Smooth muscle cell (in vitro differentiated cells): ENCODE data around the gene CPNE6. TPM values are rescaled to one million over a fixed set of nuclear protein-coding genes. Genes with fewer than 3 reads are reported as not detected.

Source experiments
- DNase-seq: peaks from one replicate; lab custom pipeline; 2025; ENCODE audit not compliant: unreplicated experiment; lab: John Stamatoyannopoulos, UW
- H2AFZ ChIP-seq: fragments of 200-600 bp; sonication (generic); 2 replicates; pipeline ENCODE4 v1.6.0; 2016; ENCODE audit warnings: antibody characterized with exemption, low read depth, mild to moderate bottlenecking
- H3F3A ChIP-seq: fragments of 200-600 bp; sonication (generic); 2 replicates; pipeline ENCODE4 v1.6.0; 2017; ENCODE audit warnings: antibody characterized with exemption, low read depth
- H3K27ac ChIP-seq: fragments of 200-600 bp; sonication (generic); 2 replicates; pipeline ENCODE4 v1.5.1; 2016; ENCODE audit warnings: low read depth, mild to moderate bottlenecking
- H3K27me3 ChIP-seq: fragments of 200-600 bp; sonication (generic); 2 replicates; pipeline ENCODE4 v1.6.1; 2016; ENCODE audit warnings: low read depth, mild to moderate bottlenecking
- H3K36me3 ChIP-seq: fragments of 200-600 bp; sonication (generic); 2 replicates; pipeline ENCODE4 v1.5.1; 2016; ENCODE audit warnings: low read depth
- H3K4me1 ChIP-seq: fragments of 200-600 bp; sonication (generic); 2 replicates; pipeline ENCODE4 v1.5.1; 2016; ENCODE audit warnings: low read depth
- H3K4me2 ChIP-seq: fragments of 200-600 bp; sonication (generic); 2 replicates; pipeline ENCODE4 v1.6.0; 2016; ENCODE audit warnings: mild to moderate bottlenecking
- H3K4me3 ChIP-seq: fragments of 200-600 bp; sonication (generic); 2 replicates; pipeline ENCODE4 v1.5.1; 2016; ENCODE audit warnings: mild to moderate bottlenecking
- H3K79me2 ChIP-seq: fragments of 200-600 bp; sonication (generic); 2 replicates; pipeline ENCODE4 v1.6.0; 2016; ENCODE audit warnings: low read depth, mild to moderate bottlenecking
- H3K9ac ChIP-seq: fragments of 200-600 bp; sonication (generic); 2 replicates; pipeline ENCODE4 v1.6.0; 2016; ENCODE audit warnings: low read depth
- H3K9me3 ChIP-seq: fragments of 200-600 bp; sonication (generic); replicated peaks from 2 replicates; pipeline ENCODE4 v1.5.1; 2016; ENCODE audit warnings: low read depth
- H4K20me1 ChIP-seq: fragments of 200-600 bp; sonication (generic); 2 replicates; pipeline ENCODE4 v1.6.0; 2016; ENCODE audit warnings: low read depth
- WGBS: methylation state at CpG from one replicate; pipeline ENCODE4 v1.1.7; 2016; ENCODE audit warnings: low lambda C conversion rate; 5-methylcytosine and 5-hydroxymethylcytosine counted together
- polyA plus RNA-seq: library from polyadenylated mRNA; unstranded; fragments of >200 nt; fragmentation: Nextera tagmentation; extraction: Ambion mirVana; gene quantifications from 2 replicates; pipeline ENCODE4 v1.2.1, GENCODE V29; 2016
- total RNA-seq: library from RNA; depleted of rRNA; stranded (reverse); fragments of >200 nt; gene quantifications from 2 replicates; pipeline ENCODE4 v1.2.3, GENCODE V29; 2014
- TF ChIP-seq, protein P1 (sequence below): fragments of 200-600 bp; sonication (generic); IDR thresholded peaks from 2 replicates; pipeline ENCODE4 v1.5.1; 2017; ENCODE audit warnings: borderline replicate concordance, mild to moderate bottlenecking, antibody characterized with exemption; ENCODE audit not compliant: insufficient read depth, poor library complexity, severe bottlenecking

Gene CPNE6
- total and polyA plus RNA-seq, 2 experiments from 2014 or later: not detected

DNA sequence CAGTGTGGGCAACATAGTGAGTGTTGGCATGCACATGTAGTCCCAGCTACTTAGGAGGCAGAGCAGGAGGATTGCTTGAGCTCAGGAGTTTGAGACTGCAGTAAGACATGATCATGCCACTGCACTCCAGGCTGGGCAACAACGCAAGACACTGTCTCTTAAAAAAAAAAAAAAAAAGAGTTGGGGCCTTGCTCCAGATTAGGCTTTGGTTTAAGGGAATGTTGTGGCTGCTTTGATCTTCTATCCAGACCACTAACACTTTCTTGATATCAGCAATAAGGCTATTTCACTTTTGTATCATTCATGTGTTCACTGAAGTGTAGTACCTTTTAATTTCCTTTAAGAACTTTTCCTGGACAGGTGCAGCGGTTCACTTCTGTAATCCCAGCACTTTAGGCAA is 56.3 kb downstream of the CPNE6 start:
- no peak overlapping the region for H2AFZ ChIP-seq
- no peaks in the 10 kb centered on the region for H3K27me3 ChIP-seq
- WGBS: 76% methylated on average over 2 of the region's 2 CpGs
- no peak overlapping the region for H3K4me2 ChIP-seq
- no peak overlapping the region for H3K27ac ChIP-seq
- H3K4me1 ChIP-seq: no peaks in the 10 kb centered on the region
- DNase-seq: no peak
- no peak overlapping the region for H3K9ac ChIP-seq
- H3K79me2 ChIP-seq: no peaks in the 10 kb centered on the region
- no peak overlapping the region for H3K4me3 ChIP-seq
- no peaks in the 10 kb centered on the region for H3F3A ChIP-seq
- H3K9me3 ChIP-seq: no peaks in the 10 kb centered on the region
- no peaks in the 10 kb centered on the region for H3K36me3 ChIP-seq
- TF ChIP-seq, protein P1, sequence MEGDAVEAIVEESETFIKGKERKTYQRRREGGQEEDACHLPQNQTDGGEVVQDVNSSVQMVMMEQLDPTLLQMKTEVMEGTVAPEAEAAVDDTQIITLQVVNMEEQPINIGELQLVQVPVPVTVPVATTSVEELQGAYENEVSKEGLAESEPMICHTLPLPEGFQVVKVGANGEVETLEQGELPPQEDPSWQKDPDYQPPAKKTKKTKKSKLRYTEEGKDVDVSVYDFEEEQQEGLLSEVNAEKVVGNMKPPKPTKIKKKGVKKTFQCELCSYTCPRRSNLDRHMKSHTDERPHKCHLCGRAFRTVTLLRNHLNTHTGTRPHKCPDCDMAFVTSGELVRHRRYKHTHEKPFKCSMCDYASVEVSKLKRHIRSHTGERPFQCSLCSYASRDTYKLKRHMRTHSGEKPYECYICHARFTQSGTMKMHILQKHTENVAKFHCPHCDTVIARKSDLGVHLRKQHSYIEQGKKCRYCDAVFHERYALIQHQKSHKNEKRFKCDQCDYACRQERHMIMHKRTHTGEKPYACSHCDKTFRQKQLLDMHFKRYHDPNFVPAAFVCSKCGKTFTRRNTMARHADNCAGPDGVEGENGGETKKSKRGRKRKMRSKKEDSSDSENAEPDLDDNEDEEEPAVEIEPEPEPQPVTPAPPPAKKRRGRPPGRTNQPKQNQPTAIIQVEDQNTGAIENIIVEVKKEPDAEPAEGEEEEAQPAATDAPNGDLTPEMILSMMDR: no peak
- H4K20me1 ChIP-seq: no peaks in the 10 kb centered on the region

Other genes with a start within 250 kb of the CPNE6 start
- 16.7 and 33.1 TPM in 2 replicates for gene DHRS4, start 117.8 kb upstream of the CPNE6 start, total RNA-seq
- gene DHRS4, start 117.8 kb upstream of the CPNE6 start, polyA plus RNA-seq: 30.9 and 37.4 TPM in 2 replicates
- gene DHRS4L2, start 82.6 kb upstream of the CPNE6 start, total RNA-seq: 8.2 and 10.6 TPM in 2 replicates
- gene DHRS4L2, start 82.6 kb upstream of the CPNE6 start, polyA plus RNA-seq: 21.5 and 26.0 TPM in 2 replicates
- gene CARMIL3, start 19.6 kb upstream of the CPNE6 start, total RNA-seq: 0.04 TPM in 1 of 2 replicates, not detected in the other
- 0.11 TPM in 1 of 2 replicates, not detected in the other for gene CARMIL3, start 19.6 kb upstream of the CPNE6 start, polyA plus RNA-seq
- gene PCK2, start 22.7 kb downstream of the CPNE6 start, total RNA-seq: 21.5 and 25.6 TPM in 2 replicates
- gene PCK2, start 22.7 kb downstream of the CPNE6 start, polyA plus RNA-seq: 40.4 and 46.1 TPM in 2 replicates
- gene DCAF11, start 43.2 kb downstream of the CPNE6 start, total RNA-seq: 43.6 and 46.1 TPM in 2 replicates
- gene DCAF11, start 43.2 kb downstream of the CPNE6 start, polyA plus RNA-seq: 31.8 and 39.3 TPM in 2 replicates
- 0.18 and 1.9 TPM in 2 replicates for gene NRL, start 43.4 kb downstream of the CPNE6 start, total RNA-seq
- 1.3 and 2.6 TPM in 2 replicates for gene NRL, start 43.4 kb downstream of the CPNE6 start, polyA plus RNA-seq
- 2.7 TPM in 1 of 2 replicates, not detected in the other for gene FITM1, start 59.1 kb downstream of the CPNE6 start, total RNA-seq
- 0.31 and 1.1 TPM in 2 replicates for gene FITM1, start 59.1 kb downstream of the CPNE6 start, polyA plus RNA-seq
- gene PSME1, start 64.6 kb downstream of the CPNE6 start, total RNA-seq: 41.4 and 49.4 TPM in 2 replicates
- 94.1 and 114 TPM in 2 replicates for gene PSME1, start 64.6 kb downstream of the CPNE6 start, polyA plus RNA-seq
- gene EMC9, start 70.0 kb downstream of the CPNE6 start, total RNA-seq: 6.3 and 13.0 TPM in 2 replicates
- gene EMC9, start 70.0 kb downstream of the CPNE6 start, polyA plus RNA-seq: 11.9 and 16.9 TPM in 2 replicates
- 40.7 and 53.2 TPM in 2 replicates for gene PSME2, start 75.0 kb downstream of the CPNE6 start, total RNA-seq
- 164 and 166 TPM in 2 replicates for gene PSME2, start 75.0 kb downstream of the CPNE6 start, polyA plus RNA-seq
- 39.3 and 74.8 TPM in 2 replicates for gene RNF31, start 75.9 kb downstream of the CPNE6 start, total RNA-seq
- 23.3 and 25.4 TPM in 2 replicates for gene RNF31, start 75.9 kb downstream of the CPNE6 start, polyA plus RNA-seq
- 38.2 and 42.7 TPM in 2 replicates for gene IRF9, start 89.7 kb downstream of the CPNE6 start, total RNA-seq
- gene IRF9, start 89.7 kb downstream of the CPNE6 start, polyA plus RNA-seq: 42.0 and 58.3 TPM in 2 replicates
- gene REC8, start 100.5 kb downstream of the CPNE6 start, total RNA-seq: 5.7 and 9.3 TPM in 2 replicates
- 16.8 and 26.7 TPM in 2 replicates for gene REC8, start 100.5 kb downstream of the CPNE6 start, polyA plus RNA-seq
- gene IPO4, start 117.3 kb downstream of the CPNE6 start, total RNA-seq: 14.7 and 82.6 TPM in 2 replicates
- 20.5 and 26.6 TPM in 2 replicates for gene IPO4, start 117.3 kb downstream of the CPNE6 start, polyA plus RNA-seq
- 66.6 and 72.1 TPM in 2 replicates for gene TM9SF1, start 123.9 kb downstream of the CPNE6 start, total RNA-seq
- 86.5 and 95.8 TPM in 2 replicates for gene TM9SF1, start 123.9 kb downstream of the CPNE6 start, polyA plus RNA-seq
- gene TSSK4, start 134.1 kb downstream of the CPNE6 start, total RNA-seq: 0.85 TPM in 1 of 2 replicates, not detected in the other
- gene TSSK4, start 134.1 kb downstream of the CPNE6 start, polyA plus RNA-seq: 0.89 and 1.3 TPM in 2 replicates
- gene CHMP4A, start 141.9 kb downstream of the CPNE6 start, total RNA-seq: 29.7 and 32.5 TPM in 2 replicates
- 46.8 and 63.9 TPM in 2 replicates for gene CHMP4A, start 141.9 kb downstream of the CPNE6 start, polyA plus RNA-seq
- gene MDP1, start 144.5 kb downstream of the CPNE6 start, total RNA-seq: 31.0 and 33.0 TPM in 2 replicates
- gene MDP1, start 144.5 kb downstream of the CPNE6 start, polyA plus RNA-seq: 36.8 and 42.3 TPM in 2 replicates
- 209 and 211 TPM in 2 replicates for gene NEDD8, start 160.8 kb downstream of the CPNE6 start, total RNA-seq
- 375 and 432 TPM in 2 replicates for gene NEDD8, start 160.8 kb downstream of the CPNE6 start, polyA plus RNA-seq
- 38.8 and 65.0 TPM in 2 replicates for gene GMPR2, start 161.4 kb downstream of the CPNE6 start, total RNA-seq
- 43.4 and 55.9 TPM in 2 replicates for gene GMPR2, start 161.4 kb downstream of the CPNE6 start, polyA plus RNA-seq
- gene TINF2, start 171.1 kb downstream of the CPNE6 start, total RNA-seq: 27.9 and 38.8 TPM in 2 replicates
- 43.6 and 52.5 TPM in 2 replicates for gene TINF2, start 171.1 kb downstream of the CPNE6 start, polyA plus RNA-seq
- 4.1 and 13.6 TPM in 2 replicates for gene TGM1, start 191.6 kb downstream of the CPNE6 start, total RNA-seq
- 1.6 and 7.7 TPM in 2 replicates for gene TGM1, start 191.6 kb downstream of the CPNE6 start, polyA plus RNA-seq
- gene RABGGTA, start 200.0 kb downstream of the CPNE6 start, total RNA-seq: 15.4 and 18.5 TPM in 2 replicates
- gene RABGGTA, start 200.0 kb downstream of the CPNE6 start, polyA plus RNA-seq: 33.4 and 38.2 TPM in 2 replicates
- gene DHRS1, start 228.2 kb downstream of the CPNE6 start, total RNA-seq: 22.5 and 23.3 TPM in 2 replicates
- gene DHRS1, start 228.2 kb downstream of the CPNE6 start, polyA plus RNA-seq: 25.2 and 27.4 TPM in 2 replicates
- gene NOP9, start 228.3 kb downstream of the CPNE6 start, total RNA-seq: 9.3 and 11.2 TPM in 2 replicates
- gene NOP9, start 228.3 kb downstream of the CPNE6 start, polyA plus RNA-seq: 2.7 and 3.3 TPM in 2 replicates
- gene CIDEB, start 236.4 kb downstream of the CPNE6 start, total RNA-seq: not detected in 2 replicates
- 0.58 TPM in 1 of 2 replicates, not detected in the other for gene CIDEB, start 236.4 kb downstream of the CPNE6 start, polyA plus RNA-seq
- gene LTB4R2, start 238.6 kb downstream of the CPNE6 start, total RNA-seq: 2.8 and 6.9 TPM in 2 replicates
- gene LTB4R2, start 238.6 kb downstream of the CPNE6 start, polyA plus RNA-seq: 0.70 and 2.4 TPM in 2 replicates
- gene LTB4R, start 239.9 kb downstream of the CPNE6 start, total RNA-seq: 2.7 and 2.8 TPM in 2 replicates
- gene LTB4R, start 239.9 kb downstream of the CPNE6 start, polyA plus RNA-seq: 1.6 and 3.2 TPM in 2 replicates